Naive thymus-derived CD4-positive, alpha-beta T cell (primary cell): ENCODE data around the gene ZSCAN10. TPM values are rescaled to one million over a fixed set of nuclear protein-coding genes. Genes with fewer than 3 reads are reported as not detected.
"Not testable (repeated sequence)": the region's sequence is repeated elsewhere in the genome, so short reads cannot be mapped to it uniquely, and the experiment has no call there.

Experiments
- ATAC-seq: fragments of 150-1000 bp; cut with Tn5 transposase; 2 replicates; pipeline ENCODE4 v1.10.0; 2021; ENCODE audit warnings: mild to moderate bottlenecking, moderate library complexity
- CTCF ChIA-PET: fragments of 350-600 bp; sonication (Branson Sonifier 250); formaldehyde crosslinking; loops from one replicate; lab custom pipeline; 2021; ENCODE audit warnings: antibody characterized with exemption; lab: Charles Lee
- POLR2A ChIA-PET: fragments of 350-600 bp; sonication (Branson Sonifier 250); formaldehyde crosslinking; loops from one replicate; lab custom pipeline; 2021; ENCODE audit warnings: antibody characterized with exemption, inconsistent platforms; lab: Charles Lee
- DNase-seq, 9 donors: peaks; one replicate each; pipeline versions ENCODE4 v3.0.0 to v3.0.0-alpha.2; 2020 to 2022; ENCODE audit warnings: mixed read lengths in 1 of 9
- H3K27ac ChIP-seq: one replicate; pipeline ENCODE4 v1.7.0; 2013; ENCODE audit warnings: mild to moderate bottlenecking, low read depth, low read length, moderate library complexity
- H3K27me3 ChIP-seq, 2 donors: one replicate each; pipeline ENCODE4 v1.7.0; 2013; ENCODE audit warnings: low read length in 2 of 2, mild to moderate bottlenecking in 2 of 2, moderate library complexity in 2 of 2; ENCODE audit not compliant: control insufficient read depth in 2 of 2, insufficient read depth in 2 of 2
- H3K36me3 ChIP-seq, 3 experiments: 1 replicate in 2 of 3; 2 replicates in 1 of 3; pipeline ENCODE4 v1.7.0; 2013; ENCODE audit warnings: low read length in 3 of 3, mild to moderate bottlenecking in 3 of 3, moderate library complexity in 1 of 3; ENCODE audit not compliant: insufficient read depth in 3 of 3, control insufficient read depth in 2 of 3
- H3K4me1 ChIP-seq, 2 donors: one replicate each; pipeline ENCODE4 v1.7.0; 2013; ENCODE audit warnings: low read length in 2 of 2, mild to moderate bottlenecking in 2 of 2, moderate library complexity in 1 of 2; ENCODE audit not compliant: control insufficient read depth in 2 of 2, insufficient read depth in 2 of 2
- H3K4me3 ChIP-seq: 2 replicates; pipeline ENCODE4 v1.7.0; 2013; ENCODE audit warnings: mild to moderate bottlenecking, low read length
- H3K9me3 ChIP-seq, 3 experiments: 1 replicate in 2 of 3; 2 replicates in 1 of 3; pipeline ENCODE4 v1.7.0; 2013; ENCODE audit warnings: low read length in 3 of 3; ENCODE audit not compliant: control insufficient read depth in 2 of 3
- H3K27ac Mint-ChIP-seq, 9 donors: one replicate each; pipeline ENCODE4 v1.8.0; 2020 to 2022; ENCODE audit warnings: mixed read lengths in 9 of 9, mild to moderate bottlenecking in 8 of 9, moderate library complexity in 5 of 9, inconsistent platforms in 2 of 9
- H3K27me3 Mint-ChIP-seq, 5 donors: one replicate each; pipeline ENCODE4 v1.8.0; 2021 to 2022; ENCODE audit warnings: mixed read lengths in 5 of 5, mild to moderate bottlenecking in 1 of 5
- H3K36me3 Mint-ChIP-seq, 5 donors: one replicate each; pipeline ENCODE4 v1.8.0; 2020 to 2022; ENCODE audit warnings: mixed read lengths in 5 of 5, mild to moderate bottlenecking in 3 of 5, inconsistent platforms in 1 of 5
- H3K4me1 Mint-ChIP-seq, 7 donors: one replicate each; pipeline ENCODE4 v1.8.0; 2020 to 2022; ENCODE audit warnings: mixed read lengths in 7 of 7, mild to moderate bottlenecking in 3 of 7, inconsistent platforms in 1 of 7
- H3K4me3 Mint-ChIP-seq, 10 donors: one replicate each; pipeline ENCODE4 v1.8.0; 2020 to 2022; ENCODE audit warnings: mild to moderate bottlenecking in 10 of 10, mixed read lengths in 10 of 10, moderate library complexity in 6 of 10, inconsistent platforms in 2 of 10
- H3K9me3 Mint-ChIP-seq, 11 donors: one replicate each; pipeline ENCODE4 v1.8.0; 2020 to 2022; ENCODE audit warnings: mixed read lengths in 11 of 11, mild to moderate bottlenecking in 4 of 11, inconsistent platforms in 1 of 11, moderate library complexity in 1 of 11
- intact Hi-C, 2 donors: fragments of 100-400 bp; cut with micrococcal nuclease; formaldehyde crosslinking; loops; one replicate each; pipeline ENCODE4 v1.15.1; 2023
- polyA plus RNA-seq, 2 donors: library from polyadenylated mRNA; unstranded; fragments of 300-500 nt; fragmentation: Illumina TruSeq; gene quantifications; one replicate each; pipeline ENCODE4 v1.2.3, GENCODE V29; 2021
- total RNA-seq, 6 experiments: library from RNA in 5 of 6; stranded (reverse) in 5 of 6; gene quantifications; 1 replicate in 5 of 6; 2 replicates in 1 of 6; pipeline ENCODE4 v1.2.3 and lab custom pipeline; 2021 to 2026

ZSCAN10 gene
- total and polyA plus RNA-seq, 7 experiments from 2014 or later = 0.22 to 0.61 (median 0.32) TPM; not detected in 3

DNA sequence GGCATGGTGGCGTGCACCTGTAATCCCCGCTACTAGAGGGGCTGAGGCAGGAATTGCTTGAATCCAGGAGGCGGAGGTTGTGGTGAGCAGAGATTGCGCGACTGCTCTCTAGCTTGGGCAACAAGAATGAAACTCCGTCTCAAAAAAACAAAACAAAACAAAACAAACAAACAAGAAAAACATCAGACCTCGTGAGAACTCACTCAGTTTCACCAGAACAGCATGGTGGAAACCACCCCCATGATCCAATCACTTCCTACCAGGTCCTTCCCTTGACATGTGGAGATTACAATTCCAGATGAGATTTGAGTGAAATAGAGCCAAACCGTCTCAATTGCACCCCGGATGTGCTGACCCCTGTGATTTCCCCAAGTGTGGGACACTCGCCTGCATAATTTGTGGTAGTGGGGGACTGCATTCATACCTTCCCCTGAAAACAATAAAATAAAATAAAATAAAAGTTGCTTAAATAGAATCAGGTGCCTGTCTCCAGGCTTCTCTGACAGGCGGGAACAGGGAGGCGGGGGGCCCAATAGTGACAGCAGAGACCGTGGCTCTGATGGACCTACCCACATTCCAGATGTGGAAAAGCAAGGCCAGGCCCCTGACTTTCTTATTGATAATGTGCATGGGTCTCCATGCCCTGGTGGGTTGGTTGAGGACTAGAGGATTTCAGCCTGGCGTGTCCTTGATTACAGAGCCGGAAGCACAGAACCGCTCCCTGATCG, 13.1 kb downstream of the ZSCAN10 start:
- DNase-seq (no peak), ATAC-seq (no peak)
- H3K4me3 ChIP-seq = no peak overlapping the region
- Mint-ChIP-seq H3K27me3 (no peaks in the 10 kb centered on the region), H3K4me1 (peaks cover 30 to 71% (median 54%) of the 10 kb centered on the region in 7 donors), H3K4me3 (peak overlapping the region in 8 of 10 donors; percentile 35 to 73 (median 52)), H3K9me3 (no peaks in the 10 kb centered on the region), H3K36me3 (peaks cover 0 to 24% (median 0%) of the 10 kb centered on the region in 5 donors), H3K27ac (peak overlapping the region in 6 of 9 donors; percentile 43 to 75 (median 60))
- H3K36me3 ChIP-seq = no peaks in the 10 kb centered on the region
- no peaks in the 10 kb centered on the region for H3K27me3 ChIP-seq
- CTCF ChIA-PET = interaction anchor here (0.9 to 1.2 kb wide), 3 partner anchors 10 to 48 kb away, joined by 3 to 4 read pairs (median 4); no protein-coding TSS in a partner anchor
- H3K9me3 ChIP-seq = no peaks in the 10 kb centered on the region
- peaks cover 14 to 20% of the 10 kb centered on the region in 2 donors for H3K4me1 ChIP-seq
- H3K27ac ChIP-seq = no peak overlapping the region
- POLR2A ChIA-PET = interaction anchor here (0.5 to 1.3 kb wide), 4 partner anchors 9 to 75 kb away, joined by 3 to 6 read pairs (median 4); no protein-coding TSS in a partner anchor
- intact Hi-C loops = no loop called here

DNA sequence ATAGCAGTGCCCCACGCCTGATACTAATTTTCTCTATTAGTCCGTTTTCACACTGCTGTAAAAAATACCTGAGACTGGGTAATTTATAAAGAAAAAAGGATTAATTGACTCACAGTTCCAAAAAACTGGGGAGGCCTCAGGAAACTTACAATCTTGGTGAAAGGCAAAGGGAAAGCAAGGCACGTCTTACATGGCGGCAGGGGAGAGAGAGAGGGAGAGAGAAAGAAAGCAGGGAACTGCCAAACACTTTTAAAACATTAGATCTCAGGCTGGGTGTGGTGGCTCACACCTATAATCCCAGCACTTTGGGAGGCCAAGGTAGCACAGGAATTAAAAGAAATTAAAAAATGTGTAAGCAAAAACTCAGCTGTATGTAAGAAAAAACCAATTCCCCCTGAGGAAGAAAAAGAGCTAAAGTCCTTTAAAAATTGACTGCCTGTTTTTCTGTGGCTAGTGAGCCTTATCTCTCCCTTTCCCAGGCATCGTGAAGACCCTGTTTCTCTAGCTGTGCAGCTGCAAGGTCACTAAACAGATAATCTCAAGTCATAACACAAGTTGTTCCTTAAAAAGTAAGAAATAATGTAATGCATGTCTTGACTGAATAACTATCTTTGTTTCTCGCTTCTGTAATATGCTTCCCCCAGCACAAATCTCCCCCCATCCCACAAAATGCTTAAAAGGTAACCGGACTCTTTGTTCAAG, 14.0 kb downstream of the ZSCAN10 start:
- intact Hi-C loops = no loop called here
- peak overlapping the region in 6 of 10 donors; percentile 5 to 49 (median 30) for H3K4me3 Mint-ChIP-seq
- POLR2A ChIA-PET = interaction anchor here (0.6 to 1.3 kb wide), 4 partner anchors 8 to 1468 kb away, joined by 3 to 5 read pairs (median 4); no protein-coding TSS in a partner anchor

DNA sequence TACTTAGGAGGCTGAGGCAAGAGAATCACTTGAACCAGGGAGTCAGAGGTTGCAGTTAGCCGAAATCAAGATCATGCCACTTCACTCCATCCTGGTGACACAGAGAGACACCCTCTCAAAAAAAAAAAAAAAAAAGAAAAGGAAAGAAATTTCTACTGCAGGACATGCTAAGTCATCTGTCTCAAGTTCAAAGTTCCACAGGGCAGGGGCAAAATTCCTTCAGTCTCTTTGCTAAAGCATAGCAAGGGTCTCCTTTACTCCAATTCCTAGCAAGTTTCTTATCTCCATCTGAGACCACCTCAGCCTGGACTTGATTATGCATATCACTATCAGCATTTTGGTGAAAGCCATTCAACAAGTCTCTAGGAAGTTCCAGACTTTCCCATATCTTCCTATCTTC, 14.6 kb downstream of the ZSCAN10 start:
- ChIA-PET CTCF (no interaction called here), POLR2A (interaction anchor here (1.0 to 1.7 kb wide), 3 partner anchors 10 to 25 kb away, joined by 3 to 5 read pairs (median 4); no protein-coding TSS in a partner anchor)
- no peak overlapping the region for H3K4me3 ChIP-seq
- H3K4me1 ChIP-seq = peaks cover 16 to 24% of the 10 kb centered on the region in 2 donors
- H3K27ac ChIP-seq = no peak overlapping the region
- H3K9me3 ChIP-seq = no peaks in the 10 kb centered on the region
- H3K27me3 Mint-ChIP-seq = no peaks in the 10 kb centered on the region
- intact Hi-C loops = no loop called here
- no peaks in the 10 kb centered on the region for H3K36me3 ChIP-seq
- ATAC-seq (no peak), DNase-seq (no peak)
- H3K4me3 Mint-ChIP-seq = peak overlapping the region in 1 of 10 donors; percentile 23
- peaks cover 0 to 36% (median 4%) of the 10 kb centered on the region in 5 donors for H3K36me3 Mint-ChIP-seq
- no peaks in the 10 kb centered on the region for H3K27me3 ChIP-seq
- peaks cover 0 to 4% (median 0%) of the 10 kb centered on the region in 11 donors for H3K9me3 Mint-ChIP-seq
- H3K4me1 Mint-ChIP-seq = peaks cover 43 to 79% (median 61%) of the 10 kb centered on the region in 7 donors
- H3K27ac Mint-ChIP-seq = peak overlapping the region in 5 of 9 donors; percentile 12 to 84 (median 63)

More for the DNA sequence above, 14.0 kb downstream of the ZSCAN10 start:
- peak overlapping the region; percentile 7 for H3K27ac ChIP-seq
- Mint-ChIP-seq H3K9me3 (no peaks in the 10 kb centered on the region), H3K27ac (peak overlapping the region in 7 of 9 donors; percentile 13 to 84 (median 70)), H3K27me3 (no peaks in the 10 kb centered on the region), H3K4me1 (peaks cover 37 to 73% (median 56%) of the 10 kb centered on the region in 7 donors), H3K36me3 (peaks cover 0 to 30% (median 0%) of the 10 kb centered on the region in 5 donors)
- H3K4me1 ChIP-seq = peaks cover 16 to 18% of the 10 kb centered on the region in 2 donors
- CTCF ChIA-PET = interaction anchor here (0.9 to 1.2 kb wide), 2 partner anchors 10 kb away, joined by 4 read pairs; no protein-coding TSS in a partner anchor
- H3K4me3 ChIP-seq = no peak overlapping the region
- no peak for DNase-seq
- H3K27me3 ChIP-seq = no peaks in the 10 kb centered on the region
- no peaks in the 10 kb centered on the region for H3K36me3 ChIP-seq
- H3K9me3 ChIP-seq = no peaks in the 10 kb centered on the region
- no peak for ATAC-seq

DNA sequence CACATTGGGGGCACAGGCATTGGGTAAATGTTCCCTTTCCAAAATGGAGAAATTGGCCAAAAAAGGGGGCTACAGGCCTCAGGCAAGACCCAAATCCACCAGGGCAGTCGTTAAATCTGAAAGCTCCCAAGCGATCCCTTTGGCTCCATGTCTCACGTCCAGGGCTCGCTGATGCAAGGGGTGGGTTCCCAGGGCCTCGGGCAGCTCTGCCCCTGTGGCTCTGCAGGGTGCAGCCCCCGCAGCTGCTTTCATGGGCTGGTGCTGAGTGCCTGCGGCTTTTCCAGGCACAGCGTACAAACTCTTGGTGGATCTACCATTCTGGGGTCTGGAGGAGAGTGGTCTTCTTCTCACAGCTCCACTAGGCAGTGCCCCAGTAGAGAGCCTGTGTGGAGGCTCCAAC, 15.7 kb downstream of the ZSCAN10 start:
- Mint-ChIP-seq H3K27ac (peak overlapping the region in 2 of 9 donors; percentile 22 to 62), H3K36me3 (peaks cover 0 to 43% (median 8%) of the 10 kb centered on the region in 5 donors), H3K4me1 (peaks cover 49 to 85% (median 62%) of the 10 kb centered on the region in 7 donors)
- H3K36me3 ChIP-seq, H3K27ac ChIP-seq, H3K9me3 ChIP-seq, H3K27me3 Mint-ChIP-seq, H3K4me3 Mint-ChIP-seq, intact Hi-C loops, H3K9me3 Mint-ChIP-seq, DNase-seq, ATAC-seq, H3K27me3 ChIP-seq, H3K4me3 ChIP-seq: not testable (repeated sequence)
- peaks cover 22 to 34% of the 10 kb centered on the region in 2 donors for H3K4me1 ChIP-seq
- ChIA-PET POLR2A (interaction anchor here (0.6 to 1.8 kb wide), 6 partner anchors 9 to 104 kb away, joined by 3 to 5 read pairs (median 4); partner anchors contain the start of gene ZNF213), CTCF (interaction anchor here (0.8 kb wide), 2 partner anchors 8 to 67 kb away, joined by 3 read pairs; no protein-coding TSS in a partner anchor)

DNA sequence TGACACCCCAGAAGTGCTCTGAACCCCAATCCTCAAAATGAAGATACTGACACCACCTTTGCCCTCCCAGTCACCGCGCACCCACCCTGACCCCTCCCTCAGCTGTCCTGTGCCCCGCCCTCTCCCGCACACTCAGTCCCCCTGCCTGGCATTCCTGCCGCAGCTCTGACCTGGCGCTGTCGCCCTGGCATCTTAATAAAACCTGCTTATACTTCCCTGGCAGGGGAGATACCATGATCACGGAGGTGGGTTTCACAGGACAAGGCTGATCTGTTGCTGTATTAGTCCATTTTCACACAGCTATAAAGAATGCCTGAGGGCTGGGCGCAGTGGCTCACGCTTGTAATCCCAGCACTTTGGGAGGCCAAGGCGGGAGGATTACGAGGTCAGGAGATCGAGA, 17.1 kb downstream of the ZSCAN10 start:
- Mint-ChIP-seq H3K4me1 (peaks cover 46 to 88% (median 67%) of the 10 kb centered on the region in 7 donors), H3K27ac (peak overlapping the region in 1 of 9 donors; percentile 9), H3K9me3 (peaks cover 0 to 13% (median under 1%) of the 10 kb centered on the region in 11 donors), H3K4me3 (peak overlapping the region in 1 of 10 donors; percentile 31), H3K36me3 (peaks cover 6 to 57% (median 12%) of the 10 kb centered on the region in 5 donors)
- H3K36me3 ChIP-seq, H3K27me3 Mint-ChIP-seq, H3K4me3 ChIP-seq, H3K27ac ChIP-seq, ATAC-seq, H3K27me3 ChIP-seq, H3K9me3 ChIP-seq, DNase-seq, intact Hi-C loops: not testable (repeated sequence)
- ChIA-PET POLR2A (interaction anchor here (1.1 to 1.5 kb wide), 3 partner anchors 12 to 41 kb away, joined by 3 read pairs; no protein-coding TSS in a partner anchor), CTCF (interaction anchor here (1.1 kb wide), 1 partner anchor 43 kb away, joined by 3 read pairs; no protein-coding TSS in a partner anchor)
- peaks cover 22 to 43% of the 10 kb centered on the region in 2 donors for H3K4me1 ChIP-seq

DNA sequence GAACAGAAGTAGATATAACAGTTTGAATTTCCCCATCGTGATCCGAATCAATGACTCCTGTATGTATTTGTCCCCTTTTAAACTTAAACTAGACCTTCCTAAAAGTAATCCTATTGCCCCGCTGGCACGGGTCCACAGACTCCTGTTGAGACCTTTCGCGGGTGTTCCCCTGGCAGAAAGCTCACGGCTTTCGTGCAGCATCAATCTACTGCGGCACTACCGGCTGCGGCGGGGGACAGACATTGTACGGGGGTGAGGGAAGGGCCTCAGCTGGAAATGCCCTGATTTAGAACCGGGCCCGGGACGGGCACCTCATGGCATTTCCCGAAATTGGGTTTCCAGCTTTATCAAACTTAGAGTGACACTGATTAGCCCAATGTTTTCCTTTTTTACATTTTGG, 19.1 kb downstream of the ZSCAN10 start:
- ChIA-PET POLR2A (interaction anchor here (0.8 to 1.7 kb wide), 4 partner anchors 12 to 18 kb away, joined by 3 to 10 read pairs (median 8); partner anchors contain the start of genes IL32 and ZSCAN10), CTCF (interaction anchor here (0.9 to 1.5 kb wide), 5 partner anchors 15 to 50 kb away, joined by 4 to 8 read pairs (median 4); no protein-coding TSS in a partner anchor)
- Mint-ChIP-seq H3K27me3 (no peaks in the 10 kb centered on the region), H3K36me3 (peaks cover 6 to 58% (median 12%) of the 10 kb centered on the region in 5 donors), H3K9me3 (peaks cover 0 to 13% (median 4%) of the 10 kb centered on the region in 11 donors), H3K27ac (peak overlapping the region in 7 of 9 donors; percentile 8 to 86 (median 38)), H3K4me3 (peak overlapping the region in 2 of 10 donors; percentile 3 to 48), H3K4me1 (peaks cover 44 to 91% (median 72%) of the 10 kb centered on the region in 7 donors)
- Histone ChIP-seq H3K36me3 (no peaks in the 10 kb centered on the region), H3K4me3 (no peak overlapping the region), H3K9me3 (no peaks in the 10 kb centered on the region), H3K27ac (no peak overlapping the region), H3K4me1 (peaks cover 40 to 56% of the 10 kb centered on the region in 2 donors), H3K27me3 (no peaks in the 10 kb centered on the region)
- DNase-seq = no peak
- intact Hi-C loops = no loop called here
- no peak for ATAC-seq
